GM23338 (cell line): ENCODE data around the gene GRM2. TPM values are rescaled to one million over a fixed set of nuclear protein-coding genes. Genes with fewer than 3 reads are reported as not detected.

ENCODE experiments used
- ATAC-seq: fragments of 200-7000 bp; cut with Tn5 transposase; 3 replicates; pipeline ENCODE4 v1.9.1; 2020
- DNase-seq: peaks from one replicate; pipeline ENCODE4 v3.0.0-alpha.2; 2015; ENCODE audit warnings: low spot score
- H2AFZ ChIP-seq: fragments of 200-600 bp; sonication (generic); 2 replicates; pipeline ENCODE4 v1.8.0; 2016; ENCODE audit warnings: antibody characterized with exemption, mild to moderate bottlenecking, moderate library complexity
- H3F3A ChIP-seq: fragments of 200-600 bp; sonication (generic); replicated peaks from 2 replicates; pipeline ENCODE4 v1.8.0; 2017; ENCODE audit warnings: antibody characterized with exemption, mixed run types, low read depth
- H3K27ac ChIP-seq: fragments of 200-600 bp; sonication (generic); 2 replicates; pipeline ENCODE4 v1.6.1; 2016; ENCODE audit warnings: low read depth
- H3K27me3 ChIP-seq: fragments of 200-600 bp; sonication (generic); 2 replicates; pipeline ENCODE4 v1.8.0; 2016; ENCODE audit warnings: mild to moderate bottlenecking, mixed run types, moderate library complexity; ENCODE audit not compliant: insufficient read depth
- H3K36me3 ChIP-seq: fragments of 200-600 bp; sonication (generic); 2 replicates; pipeline ENCODE4 v1.8.0; 2016; ENCODE audit warnings: mild to moderate bottlenecking; ENCODE audit not compliant: insufficient read depth
- H3K4me1 ChIP-seq: fragments of 200-600 bp; sonication (generic); 2 replicates; pipeline ENCODE4 v1.8.0; 2016; ENCODE audit warnings: mild to moderate bottlenecking, moderate library complexity; ENCODE audit not compliant: insufficient read depth
- H3K4me2 ChIP-seq: fragments of 200-600 bp; sonication (generic); 2 replicates; pipeline ENCODE4 v1.7.1; 2017; ENCODE audit warnings: mixed run types
- H3K4me3 ChIP-seq: fragments of 200-600 bp; sonication (generic); 2 replicates; pipeline ENCODE4 v1.6.1; 2016; ENCODE audit warnings: mixed run types
- H3K79me2 ChIP-seq: fragments of 200-600 bp; sonication (generic); replicated peaks from 2 replicates; pipeline ENCODE4 v1.8.0; 2017; ENCODE audit warnings: mild to moderate bottlenecking; ENCODE audit not compliant: insufficient read depth
- H3K9me2 ChIP-seq: fragments of 200-600 bp; sonication (generic); 2 replicates; pipeline ENCODE4 v1.8.0; 2017; ENCODE audit not compliant: insufficient read depth
- H4K20me1 ChIP-seq: fragments of 200-600 bp; sonication (generic); replicated peaks from 2 replicates; pipeline ENCODE4 v1.8.0; 2017; ENCODE audit warnings: mild to moderate bottlenecking; ENCODE audit not compliant: insufficient read depth
- H3K27ac Mint-ChIP-seq: 2 replicates; pipeline ENCODE4 v1.8.0; 2020; ENCODE audit warnings: inconsistent platforms, mild to moderate bottlenecking, moderate library complexity, mixed read lengths
- H3K27me3 Mint-ChIP-seq: 3 replicates; pipeline ENCODE4 v1.8.0; 2022; ENCODE audit warnings: low read depth, mild to moderate bottlenecking, moderate library complexity, mixed read lengths, inconsistent platforms; ENCODE audit not compliant: insufficient read depth, poor library complexity
- H3K36me3 Mint-ChIP-seq: 3 replicates; pipeline ENCODE4 v1.8.0; 2021; ENCODE audit warnings: low read depth, mild to moderate bottlenecking, inconsistent platforms, moderate library complexity, mixed read lengths
- H3K4me1 Mint-ChIP-seq: 3 replicates; pipeline ENCODE4 v1.8.0; 2020; ENCODE audit warnings: mild to moderate bottlenecking, inconsistent platforms, mixed read lengths
- H3K4me3 Mint-ChIP-seq: 3 replicates; pipeline ENCODE4 v1.8.0; 2021; ENCODE audit warnings: moderate library complexity, mild to moderate bottlenecking, inconsistent platforms, mixed read lengths
- H3K9me3 Mint-ChIP-seq: 3 replicates; pipeline ENCODE4 v1.8.0; 2020; ENCODE audit warnings: moderate library complexity, mild to moderate bottlenecking, inconsistent platforms, mixed read lengths
- CREB1 ChIP-seq: fragments of 250-450 bp; sonication (Bioruptor Pico); IDR thresholded peaks from 2 replicates; pipeline ENCODE4 v1.5.0; 2020; ENCODE audit warnings: low read depth, mild to moderate bottlenecking, moderate library complexity
- JUNB ChIP-seq: IDR thresholded peaks from one replicate; pipeline ENCODE4 v1.6.1; 2016; ENCODE audit warnings: antibody characterized with exemption; ENCODE audit not compliant: unreplicated experiment
- NANOG ChIP-seq: IDR thresholded peaks from 2 replicates; pipeline ENCODE4 v1.6.1; 2016; ENCODE audit warnings: antibody characterized with exemption, borderline replicate concordance
- STAT1 ChIP-seq: IDR thresholded peaks from one replicate; pipeline ENCODE4 v1.6.1; 2016; ENCODE audit warnings: antibody characterized with exemption; ENCODE audit not compliant: unreplicated experiment
- ZNF114 ChIP-seq: fragments of 250-450 bp; sonication (Bioruptor Pico); IDR thresholded peaks from 2 replicates; pipeline ENCODE4 v1.5.0; 2020; ENCODE audit warnings: mild to moderate bottlenecking, moderate library complexity
- polyA plus RNA-seq: library from polyadenylated mRNA; unstranded; fragments of >200 nt; fragmentation: Nextera tagmentation; extraction: Ambion mirVana; gene quantifications from 2 replicates; pipeline ENCODE4 v1.2.1, GENCODE V29; 2016
- total RNA-seq: library from RNA; depleted of rRNA; stranded (reverse); fragments of >200 nt; shearing (Covaris generic); gene quantifications from 2 replicates; pipeline ENCODE4 v1.2.3, GENCODE V29; 2014
- TF ChIP-seq, protein P1 (sequence below), 2 experiments: fragments of 200-600 bp in 1 of 2; sonication (generic) in 1 of 2; conservative IDR thresholded peaks; 2 replicates each; pipeline versions ENCODE4 v1.5.1 to v1.6.1; 2016 to 2017; ENCODE audit warnings: antibody characterized with exemption in 2 of 2, low read depth in 2 of 2, mild to moderate bottlenecking in 2 of 2, moderate library complexity in 1 of 2
- TF ChIP-seq, protein P2 (sequence below): IDR thresholded peaks from one replicate; pipeline ENCODE4 v1.6.1; 2018; ENCODE audit warnings: antibody characterized with exemption; ENCODE audit not compliant: unreplicated experiment
- TF ChIP-seq, protein P3 (sequence below): fragments of 250-450 bp; sonication (Bioruptor Pico); IDR thresholded peaks from 2 replicates; pipeline ENCODE4 v1.5.0; 2020; ENCODE audit warnings: mild to moderate bottlenecking, moderate library complexity

The GRM2 gene
- total and polyA plus RNA-seq, 2 experiments from 2014 or later = 2.1 to 5.1 TPM

DNA sequence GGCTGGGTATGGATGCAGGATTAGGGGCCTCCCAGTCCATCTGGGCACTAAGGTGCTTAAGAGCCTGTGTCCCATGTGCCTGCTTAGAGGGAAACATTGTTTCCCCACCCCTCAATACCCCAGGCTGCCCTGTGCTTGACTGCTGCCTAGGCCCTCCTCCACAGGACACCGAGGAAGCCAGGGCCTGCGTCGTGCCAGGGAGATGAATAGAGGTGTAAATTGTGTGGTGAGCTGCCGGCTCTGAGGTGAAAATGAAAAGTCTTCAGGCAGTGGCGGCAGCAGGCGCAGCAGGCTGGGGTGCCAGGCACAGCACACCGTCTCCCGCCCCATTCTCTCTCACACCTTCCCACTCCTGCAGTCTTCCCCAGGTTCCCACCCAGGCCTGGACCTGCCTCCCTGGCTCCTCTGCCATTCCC, 13.9 kb upstream of the GRM2 start:
- DNase-seq = no peak
- Histone ChIP-seq H4K20me1 (no peaks in the 10 kb centered on the region), H3K79me2 (no peaks in the 10 kb centered on the region), H3K27me3 (no peaks in the 10 kb centered on the region), H3K27ac (no peak overlapping the region), H3K9me2 (no peaks in the 10 kb centered on the region), H3F3A (no peaks in the 10 kb centered on the region), H3K4me1 (no peaks in the 10 kb centered on the region; the same call in 1 of the 2 replicates), H3K4me3 (no peak overlapping the region), H3K36me3 (no peaks in the 10 kb centered on the region), H3K4me2 (no peak overlapping the region), H2AFZ (no peak overlapping the region)
- H3K27ac Mint-ChIP-seq = no peak overlapping the region
- H3K27me3 Mint-ChIP-seq = peaks cover 20% of the 10 kb centered on the region
- ATAC-seq = no peak
- no peaks in the 10 kb centered on the region; the same call in 1 of the 3 replicates for H3K36me3 Mint-ChIP-seq
- TF ChIP-seq STAT1 = no peak
- TF ChIP-seq, protein P1, sequence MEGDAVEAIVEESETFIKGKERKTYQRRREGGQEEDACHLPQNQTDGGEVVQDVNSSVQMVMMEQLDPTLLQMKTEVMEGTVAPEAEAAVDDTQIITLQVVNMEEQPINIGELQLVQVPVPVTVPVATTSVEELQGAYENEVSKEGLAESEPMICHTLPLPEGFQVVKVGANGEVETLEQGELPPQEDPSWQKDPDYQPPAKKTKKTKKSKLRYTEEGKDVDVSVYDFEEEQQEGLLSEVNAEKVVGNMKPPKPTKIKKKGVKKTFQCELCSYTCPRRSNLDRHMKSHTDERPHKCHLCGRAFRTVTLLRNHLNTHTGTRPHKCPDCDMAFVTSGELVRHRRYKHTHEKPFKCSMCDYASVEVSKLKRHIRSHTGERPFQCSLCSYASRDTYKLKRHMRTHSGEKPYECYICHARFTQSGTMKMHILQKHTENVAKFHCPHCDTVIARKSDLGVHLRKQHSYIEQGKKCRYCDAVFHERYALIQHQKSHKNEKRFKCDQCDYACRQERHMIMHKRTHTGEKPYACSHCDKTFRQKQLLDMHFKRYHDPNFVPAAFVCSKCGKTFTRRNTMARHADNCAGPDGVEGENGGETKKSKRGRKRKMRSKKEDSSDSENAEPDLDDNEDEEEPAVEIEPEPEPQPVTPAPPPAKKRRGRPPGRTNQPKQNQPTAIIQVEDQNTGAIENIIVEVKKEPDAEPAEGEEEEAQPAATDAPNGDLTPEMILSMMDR (conservative IDR thresholded peaks at IDR 0.05; ENCODE audit: low read depth in 2 of 2) = no peak
- no peak for TF ChIP-seq NANOG
- TF ChIP-seq, protein P2, sequence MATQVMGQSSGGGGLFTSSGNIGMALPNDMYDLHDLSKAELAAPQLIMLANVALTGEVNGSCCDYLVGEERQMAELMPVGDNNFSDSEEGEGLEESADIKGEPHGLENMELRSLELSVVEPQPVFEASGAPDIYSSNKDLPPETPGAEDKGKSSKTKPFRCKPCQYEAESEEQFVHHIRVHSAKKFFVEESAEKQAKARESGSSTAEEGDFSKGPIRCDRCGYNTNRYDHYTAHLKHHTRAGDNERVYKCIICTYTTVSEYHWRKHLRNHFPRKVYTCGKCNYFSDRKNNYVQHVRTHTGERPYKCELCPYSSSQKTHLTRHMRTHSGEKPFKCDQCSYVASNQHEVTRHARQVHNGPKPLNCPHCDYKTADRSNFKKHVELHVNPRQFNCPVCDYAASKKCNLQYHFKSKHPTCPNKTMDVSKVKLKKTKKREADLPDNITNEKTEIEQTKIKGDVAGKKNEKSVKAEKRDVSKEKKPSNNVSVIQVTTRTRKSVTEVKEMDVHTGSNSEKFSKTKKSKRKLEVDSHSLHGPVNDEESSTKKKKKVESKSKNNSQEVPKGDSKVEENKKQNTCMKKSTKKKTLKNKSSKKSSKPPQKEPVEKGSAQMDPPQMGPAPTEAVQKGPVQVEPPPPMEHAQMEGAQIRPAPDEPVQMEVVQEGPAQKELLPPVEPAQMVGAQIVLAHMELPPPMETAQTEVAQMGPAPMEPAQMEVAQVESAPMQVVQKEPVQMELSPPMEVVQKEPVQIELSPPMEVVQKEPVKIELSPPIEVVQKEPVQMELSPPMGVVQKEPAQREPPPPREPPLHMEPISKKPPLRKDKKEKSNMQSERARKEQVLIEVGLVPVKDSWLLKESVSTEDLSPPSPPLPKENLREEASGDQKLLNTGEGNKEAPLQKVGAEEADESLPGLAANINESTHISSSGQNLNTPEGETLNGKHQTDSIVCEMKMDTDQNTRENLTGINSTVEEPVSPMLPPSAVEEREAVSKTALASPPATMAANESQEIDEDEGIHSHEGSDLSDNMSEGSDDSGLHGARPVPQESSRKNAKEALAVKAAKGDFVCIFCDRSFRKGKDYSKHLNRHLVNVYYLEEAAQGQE = no peak
- no peak for TF ChIP-seq ZNF114 (CRISPR knock-in tag)
- H3K4me3 Mint-ChIP-seq = no peak overlapping the region
- peaks cover 10% of the 10 kb centered on the region for H3K4me1 Mint-ChIP-seq
- no peaks in the 10 kb centered on the region for H3K9me3 Mint-ChIP-seq

DNA sequence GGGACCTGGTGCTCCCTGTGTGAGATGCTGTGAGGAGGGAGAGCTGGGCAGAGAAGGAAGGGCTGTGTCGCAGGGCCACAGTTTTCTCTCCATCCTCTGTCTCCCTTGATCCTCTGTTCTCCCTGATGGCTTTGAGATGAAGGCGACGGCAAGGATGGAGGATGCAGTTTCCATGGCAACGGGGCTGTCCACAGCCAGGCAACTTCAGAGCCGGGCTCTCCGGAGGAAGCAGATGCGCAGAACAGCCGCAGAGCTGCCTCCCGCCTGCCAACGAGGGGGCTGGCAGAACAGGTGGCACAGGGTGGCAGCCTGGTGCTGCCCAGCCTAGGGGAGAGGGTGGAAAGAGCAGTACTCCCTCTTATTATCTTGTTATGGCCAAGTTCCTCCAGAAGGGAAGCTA, 9.9 kb upstream of the GRM2 start:
- H3K4me1 ChIP-seq = no peaks in the 10 kb centered on the region
- no peak overlapping the region for H2AFZ ChIP-seq
- H3K9me2 ChIP-seq = no peaks in the 10 kb centered on the region
- ATAC-seq (no peak), DNase-seq (no peak)
- H3K27me3 ChIP-seq = no peaks in the 10 kb centered on the region
- H3K79me2 ChIP-seq = no peaks in the 10 kb centered on the region
- peaks cover 11% of the 10 kb centered on the region for H3K27me3 Mint-ChIP-seq
- H3K27ac ChIP-seq = no peak overlapping the region
- no peaks in the 10 kb centered on the region for H3F3A ChIP-seq
- peaks cover 2% of the 10 kb centered on the region; the same call in 1 of the 3 replicates for H3K36me3 Mint-ChIP-seq
- H4K20me1 ChIP-seq = no peaks in the 10 kb centered on the region
- H3K36me3 ChIP-seq = no peaks in the 10 kb centered on the region
- no peak overlapping the region for H3K27ac Mint-ChIP-seq
- H3K4me3 Mint-ChIP-seq = no peak overlapping the region
- H3K4me2 ChIP-seq = no peak overlapping the region
- no peaks in the 10 kb centered on the region for H3K9me3 Mint-ChIP-seq
- peaks cover 3% of the 10 kb centered on the region for H3K4me1 Mint-ChIP-seq
- H3K4me3 ChIP-seq = no peak overlapping the region
- TF ChIP-seq CREB1 (CRISPR knock-in tag) = no peak
- TF ChIP-seq, protein P3, sequence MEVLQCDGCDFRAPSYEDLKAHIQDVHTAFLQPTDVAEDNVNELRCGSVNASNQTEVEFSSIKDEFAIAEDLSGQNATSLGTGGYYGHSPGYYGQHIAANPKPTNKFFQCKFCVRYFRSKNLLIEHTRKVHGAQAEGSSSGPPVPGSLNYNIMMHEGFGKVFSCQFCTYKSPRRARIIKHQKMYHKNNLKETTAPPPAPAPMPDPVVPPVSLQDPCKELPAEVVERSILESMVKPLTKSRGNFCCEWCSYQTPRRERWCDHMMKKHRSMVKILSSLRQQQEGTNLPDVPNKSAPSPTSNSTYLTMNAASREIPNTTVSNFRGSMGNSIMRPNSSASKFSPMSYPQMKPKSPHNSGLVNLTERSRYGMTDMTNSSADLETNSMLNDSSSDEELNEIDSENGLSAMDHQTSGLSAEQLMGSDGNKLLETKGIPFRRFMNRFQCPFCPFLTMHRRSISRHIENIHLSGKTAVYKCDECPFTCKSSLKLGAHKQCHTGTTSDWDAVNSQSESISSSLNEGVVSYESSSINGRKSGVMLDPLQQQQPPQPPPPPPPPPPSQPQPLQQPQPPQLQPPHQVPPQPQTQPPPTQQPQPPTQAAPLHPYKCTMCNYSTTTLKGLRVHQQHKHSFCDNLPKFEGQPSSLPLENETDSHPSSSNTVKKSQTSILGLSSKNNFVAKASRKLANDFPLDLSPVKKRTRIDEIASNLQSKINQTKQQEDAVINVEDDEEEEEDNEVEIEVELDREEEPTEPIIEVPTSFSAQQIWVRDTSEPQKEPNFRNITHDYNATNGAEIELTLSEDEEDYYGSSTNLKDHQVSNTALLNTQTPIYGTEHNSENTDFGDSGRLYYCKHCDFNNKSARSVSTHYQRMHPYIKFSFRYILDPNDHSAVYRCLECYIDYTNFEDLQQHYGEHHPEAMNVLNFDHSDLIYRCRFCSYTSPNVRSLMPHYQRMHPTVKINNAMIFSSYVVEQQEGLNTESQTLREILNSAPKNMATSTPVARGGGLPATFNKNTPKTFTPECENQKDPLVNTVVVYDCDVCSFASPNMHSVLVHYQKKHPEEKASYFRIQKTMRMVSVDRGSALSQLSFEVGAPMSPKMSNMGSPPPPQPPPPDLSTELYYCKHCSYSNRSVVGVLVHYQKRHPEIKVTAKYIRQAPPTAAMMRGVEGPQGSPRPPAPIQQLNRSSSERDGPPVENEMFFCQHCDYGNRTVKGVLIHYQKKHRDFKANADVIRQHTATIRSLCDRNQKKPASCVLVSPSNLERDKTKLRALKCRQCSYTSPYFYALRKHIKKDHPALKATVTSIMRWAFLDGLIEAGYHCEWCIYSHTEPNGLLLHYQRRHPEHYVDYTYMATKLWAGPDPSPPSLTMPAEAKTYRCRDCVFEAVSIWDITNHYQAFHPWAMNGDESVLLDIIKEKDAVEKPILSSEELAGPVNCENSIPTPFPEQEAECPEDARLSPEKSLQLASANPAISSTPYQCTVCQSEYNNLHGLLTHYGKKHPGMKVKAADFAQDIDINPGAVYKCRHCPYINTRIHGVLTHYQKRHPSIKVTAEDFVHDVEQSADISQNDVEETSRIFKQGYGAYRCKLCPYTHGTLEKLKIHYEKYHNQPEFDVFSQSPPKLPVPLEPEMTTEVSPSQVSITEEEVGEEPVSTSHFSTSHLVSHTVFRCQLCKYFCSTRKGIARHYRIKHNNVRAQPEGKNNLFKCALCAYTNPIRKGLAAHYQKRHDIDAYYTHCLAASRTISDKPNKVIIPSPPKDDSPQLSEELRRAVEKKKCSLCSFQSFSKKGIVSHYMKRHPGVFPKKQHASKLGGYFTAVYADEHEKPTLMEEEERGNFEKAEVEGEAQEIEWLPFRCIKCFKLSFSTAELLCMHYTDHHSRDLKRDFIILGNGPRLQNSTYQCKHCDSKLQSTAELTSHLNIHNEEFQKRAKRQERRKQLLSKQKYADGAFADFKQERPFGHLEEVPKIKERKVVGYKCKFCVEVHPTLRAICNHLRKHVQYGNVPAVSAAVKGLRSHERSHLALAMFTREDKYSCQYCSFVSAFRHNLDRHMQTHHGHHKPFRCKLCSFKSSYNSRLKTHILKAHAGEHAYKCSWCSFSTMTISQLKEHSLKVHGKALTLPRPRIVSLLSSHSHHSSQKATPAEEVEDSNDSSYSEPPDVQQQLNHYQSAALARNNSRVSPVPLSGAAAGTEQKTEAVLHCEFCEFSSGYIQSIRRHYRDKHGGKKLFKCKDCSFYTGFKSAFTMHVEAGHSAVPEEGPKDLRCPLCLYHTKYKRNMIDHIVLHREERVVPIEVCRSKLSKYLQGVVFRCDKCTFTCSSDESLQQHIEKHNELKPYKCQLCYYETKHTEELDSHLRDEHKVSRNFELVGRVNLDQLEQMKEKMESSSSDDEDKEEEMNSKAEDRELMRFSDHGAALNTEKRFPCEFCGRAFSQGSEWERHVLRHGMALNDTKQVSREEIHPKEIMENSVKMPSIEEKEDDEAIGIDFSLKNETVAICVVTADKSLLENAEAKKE (CRISPR knock-in tag) = no peak
- no peak for TF ChIP-seq ZNF114 (CRISPR knock-in tag)
- no peak for TF ChIP-seq JUNB
- TF ChIP-seq STAT1 = no peak
